Medulla oblongata (tissue), 1 donor: Measurements from ENCODE around the gene KCNF1.
A peak's percentile ranks its signal among the peaks of the same experiment; 100 is the strongest.

Experiments used
- DNase-seq: peaks from one replicate; pipeline ENCODE4 v3.0.0-alpha.2; 2015; ENCODE audit errors: extremely low spot score

The KCNF1 gene

GRCh38 chr2:10879624-10880585, 31.8 kb upstream of the KCNF1 start:
- DNase-seq = no peak

DNA sequence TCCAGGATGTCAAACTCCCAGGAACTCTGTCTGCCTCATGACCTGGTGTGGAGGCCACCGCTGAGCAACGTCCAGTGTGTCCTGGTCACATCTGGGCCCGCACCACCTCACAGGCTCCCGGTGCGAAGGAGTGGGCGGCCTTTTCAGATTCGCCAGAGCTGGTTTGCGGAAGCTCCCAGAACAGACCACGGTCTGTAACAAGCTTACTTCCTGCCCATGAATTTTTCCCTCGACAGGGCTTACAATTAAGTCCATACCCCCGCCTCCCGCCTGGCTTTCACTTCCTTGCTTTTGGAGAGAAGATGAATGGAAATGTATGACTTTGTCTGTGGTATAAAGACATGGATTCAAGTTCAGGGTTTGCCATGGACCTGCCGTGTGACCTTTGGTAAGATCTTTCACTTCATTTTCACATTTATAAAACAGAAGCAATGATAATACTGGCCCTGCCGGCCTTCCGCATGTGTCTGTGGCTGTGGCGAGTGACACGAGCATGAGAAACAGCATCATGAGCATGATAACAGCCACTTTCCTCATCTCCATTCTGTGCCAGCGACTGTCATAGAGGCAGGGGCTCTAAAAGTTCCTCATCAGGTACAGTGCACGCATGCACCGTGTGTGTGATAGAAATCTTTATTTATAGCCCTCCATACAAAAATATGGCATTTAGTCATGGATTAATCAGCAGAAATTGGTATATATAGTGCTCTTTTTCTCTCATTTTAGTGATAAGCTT, 31.0 kb upstream of the KCNF1 start:
- no peak for DNase-seq

- DNase-seq = no peak
These were observed 29.2 kb upstream of the KCNF1 start for GRCh38 chr2:10882568-10882967.

GRCh38 chr2:10883066-10883465, 28.7 kb upstream of the KCNF1 start:
- no peak for DNase-seq

GRCh38 chr2:10883801-10884478, 27.8 kb upstream of the KCNF1 start:
- DNase-seq = peak; percentile 51

- no peak for DNase-seq
These were observed 27.2 kb upstream of the KCNF1 start for GRCh38 chr2:10884574-10884975.

- no peak for DNase-seq
These were observed 26.5 kb upstream of the KCNF1 start for GRCh38 chr2:10885094-10885860.

DNA sequence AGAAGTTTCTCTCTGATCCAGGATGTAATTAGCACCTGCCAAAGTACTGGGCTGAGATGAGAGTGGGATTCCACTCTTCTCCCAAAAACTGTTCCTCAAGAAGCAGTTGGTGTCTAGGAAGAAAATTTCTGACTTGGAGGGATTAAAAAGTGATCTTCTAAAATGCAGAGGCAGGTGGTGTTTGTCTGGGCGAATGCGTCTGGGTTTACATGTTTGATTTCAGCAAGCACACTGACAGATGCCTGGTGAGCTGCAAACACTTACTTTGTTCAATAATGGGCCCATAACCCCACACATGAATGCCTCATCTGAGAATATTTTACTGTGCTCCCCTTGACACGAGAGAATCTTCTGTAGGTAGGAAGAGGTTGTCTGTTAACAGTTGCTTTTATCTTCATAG, 24.3 kb upstream of the KCNF1 start:
- no peak for DNase-seq

- no peak for DNase-seq
These were observed 22.0 kb upstream of the KCNF1 start for GRCh38 chr2:10889651-10890215.

DNA sequence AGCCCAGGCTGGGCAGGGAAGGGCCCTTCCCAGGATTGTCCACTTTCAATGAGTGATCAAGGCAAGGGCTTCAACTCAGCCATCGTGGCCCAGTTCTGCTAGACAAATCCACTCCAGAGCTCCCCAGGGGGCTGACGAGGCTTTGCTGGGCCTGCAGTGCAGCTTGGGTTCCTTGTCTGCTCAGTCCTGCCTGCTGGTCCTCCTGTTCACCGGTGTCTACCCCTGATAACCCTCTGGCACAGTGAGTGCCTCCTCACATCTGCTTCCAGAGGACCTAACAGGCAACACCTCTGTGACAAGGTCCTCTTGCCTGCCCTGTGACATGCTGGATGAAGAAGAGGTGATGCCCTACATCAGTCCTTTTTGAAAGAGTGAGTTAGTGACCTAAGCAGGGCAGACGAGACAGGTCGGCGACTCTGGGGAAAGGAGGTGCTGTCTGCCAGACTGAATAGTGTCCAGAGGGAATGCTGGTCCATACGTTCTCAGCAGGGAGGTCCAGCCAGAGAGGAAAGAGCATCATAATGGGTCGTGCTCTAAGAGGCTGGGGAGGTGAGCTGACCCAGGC, 20.9 kb upstream of the KCNF1 start:
- DNase-seq = no peak

- no peak for DNase-seq
These were observed 20.3 kb upstream of the KCNF1 start for GRCh38 chr2:10891390-10891789.

- no peak for DNase-seq
These were observed 19.9 kb upstream of the KCNF1 start for GRCh38 chr2:10891848-10892247.

- DNase-seq = no peak
These were observed 19.4 kb upstream of the KCNF1 start for GRCh38 chr2:10892316-10892715.

DNA sequence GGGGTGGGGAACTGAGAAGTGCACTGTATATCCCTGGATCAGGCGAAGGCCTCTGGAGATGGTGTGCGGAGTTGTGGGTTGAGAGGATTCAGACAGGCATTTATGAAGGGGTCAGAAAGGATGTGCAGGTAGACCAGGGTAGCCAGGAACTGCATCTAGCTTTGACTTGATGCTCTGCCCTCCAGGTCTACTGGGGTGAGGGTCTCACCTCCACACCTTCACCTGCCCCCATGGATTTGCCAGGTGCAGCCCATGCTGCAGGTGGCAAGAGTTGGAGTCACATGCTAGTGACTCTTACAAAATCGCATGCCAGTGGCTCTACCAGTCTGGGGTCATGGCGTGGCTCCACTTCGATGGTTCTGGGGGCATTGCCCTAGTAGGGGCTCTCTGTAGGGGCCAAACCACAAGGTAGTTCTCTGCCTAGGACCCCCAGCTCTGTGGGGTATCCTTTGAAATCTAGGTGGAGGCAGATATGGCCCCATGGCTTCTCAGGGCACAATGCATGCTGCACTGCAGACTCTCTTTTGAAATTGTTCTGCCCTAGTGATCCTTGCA, 18.9 kb upstream of the KCNF1 start:
- no peak for DNase-seq

GRCh38 chr2:10894264-10894935, 17.3 kb upstream of the KCNF1 start:
- no peak for DNase-seq

DNA sequence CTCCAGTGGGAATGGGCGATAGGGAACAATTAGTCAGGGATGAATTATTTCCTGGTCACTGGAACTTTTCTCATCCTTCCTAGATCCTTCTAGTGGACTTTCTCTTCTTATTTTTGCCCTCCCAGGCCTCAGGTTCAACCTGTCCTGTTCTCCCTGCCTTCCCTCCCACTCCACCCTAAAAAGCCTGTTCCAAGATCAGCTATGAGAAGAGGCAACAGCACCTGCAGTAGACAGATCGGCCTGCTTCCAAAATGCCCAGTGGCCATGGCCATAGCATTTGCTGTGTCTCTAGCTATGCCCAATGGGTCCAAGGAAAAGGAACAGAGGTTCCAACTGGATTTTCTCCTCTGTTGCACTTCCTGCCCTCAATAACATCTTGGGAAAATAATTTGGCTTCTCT, 16.5 kb upstream of the KCNF1 start:
- DNase-seq = no peak

- no peak for DNase-seq
These were observed 13.8 kb upstream of the KCNF1 start for GRCh38 chr2:10897956-10898355.

- no peak for DNase-seq
These were observed 11.3 kb upstream of the KCNF1 start for GRCh38 chr2:10900216-10901109.
